SK-N-SH (cell line): Measurements from ENCODE around the gene SGSM2.

ENCODE experiments used
- CHD2 ChIP-seq: fragments of 150-350 bp; IDR thresholded peaks from 2 replicates; pipeline ENCODE4 v1.6.1; 2018; ENCODE audit warnings: low read length; ENCODE audit not compliant: partially characterized antibody
- EP300 ChIP-seq, 2 experiments: IDR thresholded peaks; 2 replicates each; pipeline versions ENCODE4 v1.4.0 to v1.6.1; 2012; ENCODE audit warnings: borderline replicate concordance in 1 of 2, low read depth in 1 of 2, low read length in 1 of 2
- EZH2phosphoT487 ChIP-seq: fragments of 200-600 bp; sonication (generic); IDR thresholded peaks from 2 replicates; pipeline ENCODE4 v1.6.1; 2017; ENCODE audit warnings: low read depth, mixed run types, mild to moderate bottlenecking, antibody characterized with exemption, moderate library complexity, borderline replicate concordance
- GABPA ChIP-seq: IDR thresholded peaks from 2 replicates; pipeline ENCODE4 v1.4.0; 2012; ENCODE audit warnings: low read depth, mild to moderate bottlenecking
- POLR2AphosphoS5 ChIP-seq: IDR thresholded peaks from 2 replicates; pipeline ENCODE4 v1.6.1; 2012; ENCODE audit warnings: low read depth, low read length
- RAD21 ChIP-seq: IDR thresholded peaks from 2 replicates; pipeline ENCODE4 v1.6.1; 2012; ENCODE audit warnings: mild to moderate bottlenecking, low read length
- RFX5 ChIP-seq: IDR thresholded peaks from 2 replicates; pipeline ENCODE4 v1.6.1; 2012; ENCODE audit warnings: mild to moderate bottlenecking, improper control_type of control experiment, low read length
- TAF1 ChIP-seq: IDR thresholded peaks from 2 replicates; pipeline ENCODE4 v1.6.1; 2012; ENCODE audit warnings: low read depth, mild to moderate bottlenecking, low read length, moderate library complexity, borderline replicate concordance
- TEAD4 ChIP-seq: IDR thresholded peaks from 2 replicates; pipeline ENCODE4 v1.4.0; 2012; ENCODE audit warnings: mild to moderate bottlenecking, borderline replicate concordance; ENCODE audit not compliant: insufficient read depth
- YY1 ChIP-seq: IDR thresholded peaks from 2 replicates; pipeline ENCODE4 v1.4.0; 2012; ENCODE audit warnings: low read depth, mild to moderate bottlenecking
- TF ChIP-seq, protein P1 (sequence below): fragments of 200-600 bp; sonication (generic); IDR thresholded peaks from 2 replicates; pipeline ENCODE4 v1.6.1; 2017; ENCODE audit warnings: antibody characterized with exemption, mild to moderate bottlenecking, moderate library complexity
- TF ChIP-seq, protein P2 (sequence below): IDR thresholded peaks from 2 replicates; pipeline ENCODE4 v1.6.1; 2012; ENCODE audit warnings: mild to moderate bottlenecking, low read depth, low read length, moderate library complexity
- TF ChIP-seq, protein P3 (sequence below): IDR thresholded peaks from 2 replicates; pipeline ENCODE4 v1.4.0; 2012; ENCODE audit warnings: low read depth, borderline replicate concordance

DNA sequence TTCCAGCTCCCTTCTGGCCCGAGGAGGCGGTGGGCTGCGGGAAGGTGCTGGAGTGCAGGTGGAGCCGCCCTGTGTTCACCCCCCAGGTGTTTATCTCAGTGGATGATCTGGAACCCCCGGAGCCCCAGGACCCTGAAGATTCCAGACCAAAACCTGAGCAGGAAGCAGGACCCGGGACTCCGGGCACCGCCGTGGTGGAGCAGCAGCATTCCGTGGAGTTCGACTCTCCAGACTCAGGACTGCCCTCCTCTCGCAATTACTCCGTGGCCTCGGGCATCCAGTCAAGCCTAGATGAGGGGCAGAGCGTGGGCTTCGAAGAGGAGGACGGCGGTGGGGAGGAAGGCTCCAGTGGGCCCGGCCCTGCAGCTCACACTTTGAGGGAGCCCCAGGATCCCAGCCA lies 38.1 kb downstream of the SGSM2 start:
- TF ChIP-seq EZH2phosphoT487 (no peak), YY1 (no peak), TEAD4 (no peak), EP300 (IDR thresholded peaks at IDR 0.05; ENCODE audit: borderline replicate concordance in 1 of 2, low read depth in 1 of 2, low read length in 1 of 2) (no peak), RFX5 (no peak), TAF1 (no peak), RAD21 (no peak), POLR2AphosphoS5 (no peak), CHD2 (no peak), GABPA (no peak)
- TF ChIP-seq, protein P1, sequence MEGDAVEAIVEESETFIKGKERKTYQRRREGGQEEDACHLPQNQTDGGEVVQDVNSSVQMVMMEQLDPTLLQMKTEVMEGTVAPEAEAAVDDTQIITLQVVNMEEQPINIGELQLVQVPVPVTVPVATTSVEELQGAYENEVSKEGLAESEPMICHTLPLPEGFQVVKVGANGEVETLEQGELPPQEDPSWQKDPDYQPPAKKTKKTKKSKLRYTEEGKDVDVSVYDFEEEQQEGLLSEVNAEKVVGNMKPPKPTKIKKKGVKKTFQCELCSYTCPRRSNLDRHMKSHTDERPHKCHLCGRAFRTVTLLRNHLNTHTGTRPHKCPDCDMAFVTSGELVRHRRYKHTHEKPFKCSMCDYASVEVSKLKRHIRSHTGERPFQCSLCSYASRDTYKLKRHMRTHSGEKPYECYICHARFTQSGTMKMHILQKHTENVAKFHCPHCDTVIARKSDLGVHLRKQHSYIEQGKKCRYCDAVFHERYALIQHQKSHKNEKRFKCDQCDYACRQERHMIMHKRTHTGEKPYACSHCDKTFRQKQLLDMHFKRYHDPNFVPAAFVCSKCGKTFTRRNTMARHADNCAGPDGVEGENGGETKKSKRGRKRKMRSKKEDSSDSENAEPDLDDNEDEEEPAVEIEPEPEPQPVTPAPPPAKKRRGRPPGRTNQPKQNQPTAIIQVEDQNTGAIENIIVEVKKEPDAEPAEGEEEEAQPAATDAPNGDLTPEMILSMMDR = no peak
- TF ChIP-seq, protein P2, sequence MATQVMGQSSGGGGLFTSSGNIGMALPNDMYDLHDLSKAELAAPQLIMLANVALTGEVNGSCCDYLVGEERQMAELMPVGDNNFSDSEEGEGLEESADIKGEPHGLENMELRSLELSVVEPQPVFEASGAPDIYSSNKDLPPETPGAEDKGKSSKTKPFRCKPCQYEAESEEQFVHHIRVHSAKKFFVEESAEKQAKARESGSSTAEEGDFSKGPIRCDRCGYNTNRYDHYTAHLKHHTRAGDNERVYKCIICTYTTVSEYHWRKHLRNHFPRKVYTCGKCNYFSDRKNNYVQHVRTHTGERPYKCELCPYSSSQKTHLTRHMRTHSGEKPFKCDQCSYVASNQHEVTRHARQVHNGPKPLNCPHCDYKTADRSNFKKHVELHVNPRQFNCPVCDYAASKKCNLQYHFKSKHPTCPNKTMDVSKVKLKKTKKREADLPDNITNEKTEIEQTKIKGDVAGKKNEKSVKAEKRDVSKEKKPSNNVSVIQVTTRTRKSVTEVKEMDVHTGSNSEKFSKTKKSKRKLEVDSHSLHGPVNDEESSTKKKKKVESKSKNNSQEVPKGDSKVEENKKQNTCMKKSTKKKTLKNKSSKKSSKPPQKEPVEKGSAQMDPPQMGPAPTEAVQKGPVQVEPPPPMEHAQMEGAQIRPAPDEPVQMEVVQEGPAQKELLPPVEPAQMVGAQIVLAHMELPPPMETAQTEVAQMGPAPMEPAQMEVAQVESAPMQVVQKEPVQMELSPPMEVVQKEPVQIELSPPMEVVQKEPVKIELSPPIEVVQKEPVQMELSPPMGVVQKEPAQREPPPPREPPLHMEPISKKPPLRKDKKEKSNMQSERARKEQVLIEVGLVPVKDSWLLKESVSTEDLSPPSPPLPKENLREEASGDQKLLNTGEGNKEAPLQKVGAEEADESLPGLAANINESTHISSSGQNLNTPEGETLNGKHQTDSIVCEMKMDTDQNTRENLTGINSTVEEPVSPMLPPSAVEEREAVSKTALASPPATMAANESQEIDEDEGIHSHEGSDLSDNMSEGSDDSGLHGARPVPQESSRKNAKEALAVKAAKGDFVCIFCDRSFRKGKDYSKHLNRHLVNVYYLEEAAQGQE = no peak
- TF ChIP-seq, protein P3, sequence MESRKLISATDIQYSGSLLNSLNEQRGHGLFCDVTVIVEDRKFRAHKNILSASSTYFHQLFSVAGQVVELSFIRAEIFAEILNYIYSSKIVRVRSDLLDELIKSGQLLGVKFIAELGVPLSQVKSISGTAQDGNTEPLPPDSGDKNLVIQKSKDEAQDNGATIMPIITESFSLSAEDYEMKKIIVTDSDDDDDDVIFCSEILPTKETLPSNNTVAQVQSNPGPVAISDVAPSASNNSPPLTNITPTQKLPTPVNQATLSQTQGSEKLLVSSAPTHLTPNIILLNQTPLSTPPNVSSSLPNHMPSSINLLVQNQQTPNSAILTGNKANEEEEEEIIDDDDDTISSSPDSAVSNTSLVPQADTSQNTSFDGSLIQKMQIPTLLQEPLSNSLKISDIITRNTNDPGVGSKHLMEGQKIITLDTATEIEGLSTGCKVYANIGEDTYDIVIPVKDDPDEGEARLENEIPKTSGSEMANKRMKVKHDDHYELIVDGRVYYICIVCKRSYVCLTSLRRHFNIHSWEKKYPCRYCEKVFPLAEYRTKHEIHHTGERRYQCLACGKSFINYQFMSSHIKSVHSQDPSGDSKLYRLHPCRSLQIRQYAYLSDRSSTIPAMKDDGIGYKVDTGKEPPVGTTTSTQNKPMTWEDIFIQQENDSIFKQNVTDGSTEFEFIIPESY = no peak
